Measurements from ENCODE around the gene SLC35D2. TPM values are rescaled to one million over a fixed set of nuclear protein-coding genes. Genes with fewer than 3 reads are reported as not detected.

The SLC35D2 gene
- total and polyA plus RNA-seq, 2 donors: 5.0 to 21.5 TPM

DNA sequence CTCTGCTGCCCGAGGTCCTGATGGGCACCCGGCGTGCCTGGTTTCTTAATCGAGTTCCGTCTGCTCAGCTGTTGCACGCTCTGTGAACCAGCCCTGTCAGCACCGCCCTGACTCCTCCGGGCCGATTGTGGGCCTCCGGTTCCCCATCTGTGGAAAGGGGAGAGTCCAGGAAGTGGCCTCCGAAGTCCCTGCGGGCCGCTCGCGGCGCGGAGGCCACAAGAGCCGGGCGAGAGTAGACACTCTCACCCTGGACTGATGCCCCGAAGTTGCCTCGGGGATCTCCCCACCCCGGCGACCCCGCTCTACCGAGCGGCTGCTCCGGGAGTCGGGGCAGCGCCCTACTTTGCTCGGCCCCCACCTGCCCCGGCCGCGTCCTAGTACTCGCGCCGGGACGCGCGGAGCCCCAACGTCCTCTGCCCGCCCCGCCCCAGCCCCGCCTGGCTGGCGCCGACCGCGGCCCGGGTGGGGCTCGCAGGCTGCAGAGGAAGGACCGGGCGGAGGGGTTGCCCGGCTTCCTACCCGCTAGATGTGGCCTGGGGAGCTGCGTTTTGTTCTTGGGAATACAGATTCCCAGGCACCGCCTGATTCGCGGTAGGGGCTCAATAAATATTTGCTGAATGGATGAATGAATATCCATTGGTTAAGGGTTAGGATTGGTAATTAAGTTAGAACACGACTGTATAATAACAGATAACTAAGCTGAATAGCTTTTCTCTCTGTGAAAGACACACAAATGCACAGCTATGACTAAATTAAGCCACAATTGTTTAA is 35.6 kb upstream of the SLC35D2 start:
- Histone ChIP-seq H3K27me3 (ENCODE audit: control insufficient read depth in 2 of 2, insufficient read depth in 1 of 2, low read length in 1 of 2) (no peaks in the 10 kb centered on the region), H3K4me3 (ENCODE audit: low read length in 2 of 2) (peak overlapping the region; percentile 90 to 99), H3K9me3 (ENCODE audit: control insufficient read depth in 2 of 2, insufficient read depth in 1 of 2, low read length in 1 of 2) (no peaks in the 10 kb centered on the region), H3K27ac (ENCODE audit: low read depth in 1 of 2, low read length in 1 of 2) (peak overlapping the region; percentile 95 to 98), H3K4me1 (ENCODE audit: control insufficient read depth in 2 of 2, insufficient read depth in 2 of 2, low read length in 2 of 2) (peaks cover 4 to 16% of the 10 kb centered on the region in 2 donors), H3K36me3 (ENCODE audit: control insufficient read depth in 2 of 2, insufficient read depth in 2 of 2, low read length in 1 of 2) (no peaks in the 10 kb centered on the region)
- DNase-seq (ENCODE audit: low read depth in 6 of 9, low spot score in 9 of 9): peak in 4 of 9 donors; percentile 43 to 71 (median 47)
- under 1% methylated on average over 58 of the region's 58 CpGs for WGBS

GRCh38 chr9:96418083-96418919 is 34.8 kb upstream of the SLC35D2 start, which contains the start of gene ZNF367:
Gene ZNF367, minus strand, starts transcription at chr9:96418370. Its CDS starts 338 bp downstream, at chr9:96418032.
- Histone ChIP-seq H3K4me1 (ENCODE audit: control insufficient read depth in 2 of 2, insufficient read depth in 2 of 2, low read length in 2 of 2) (peaks cover 6 to 22% of the 10 kb centered on the region in 2 donors), H3K27me3 (ENCODE audit: control insufficient read depth in 2 of 2, insufficient read depth in 1 of 2, low read length in 1 of 2) (no peaks in the 10 kb centered on the region), H3K9me3 (ENCODE audit: control insufficient read depth in 2 of 2, insufficient read depth in 1 of 2, low read length in 1 of 2) (no peaks in the 10 kb centered on the region), H3K36me3 (ENCODE audit: control insufficient read depth in 2 of 2, insufficient read depth in 2 of 2, low read length in 1 of 2) (no peaks in the 10 kb centered on the region), H3K4me3 (ENCODE audit: low read length in 2 of 2) (peak within 1 kb of the TSS; percentile 90 to 99), H3K27ac (ENCODE audit: low read depth in 1 of 2, low read length in 1 of 2) (peak within 1 kb of the TSS; percentile 96 to 98)
- under 1% methylated on average over 100 of the region's 100 CpGs for WGBS
- peak in 7 of 9 donors; percentile 41 to 92 (median 80) for DNase-seq (ENCODE audit: low read depth in 6 of 9, low spot score in 9 of 9)

- Histone ChIP-seq H3K4me3 (ENCODE audit: low read length in 2 of 2) (peak overlapping the region; percentile 90 to 99), H3K27ac (ENCODE audit: low read depth in 1 of 2, low read length in 1 of 2) (peak overlapping the region; percentile 96 to 98), H3K9me3 (ENCODE audit: control insufficient read depth in 2 of 2, insufficient read depth in 1 of 2, low read length in 1 of 2) (no peaks in the 10 kb centered on the region), H3K4me1 (ENCODE audit: control insufficient read depth in 2 of 2, insufficient read depth in 2 of 2, low read length in 2 of 2) (peaks cover 9 to 23% of the 10 kb centered on the region in 2 donors), H3K27me3 (ENCODE audit: control insufficient read depth in 2 of 2, insufficient read depth in 1 of 2, low read length in 1 of 2) (no peaks in the 10 kb centered on the region), H3K36me3 (ENCODE audit: control insufficient read depth in 2 of 2, insufficient read depth in 2 of 2, low read length in 1 of 2) (no peaks in the 10 kb centered on the region)
- peak in 4 of 9 donors; percentile 40 to 70 (median 45) for DNase-seq (ENCODE audit: low read depth in 6 of 9, low spot score in 9 of 9)
- under 1% methylated on average over 61 of the region's 62 CpGs for WGBS
Measured at GRCh38 chr9:96417661-96418082, 34.2 kb upstream of the SLC35D2 start.

DNA sequence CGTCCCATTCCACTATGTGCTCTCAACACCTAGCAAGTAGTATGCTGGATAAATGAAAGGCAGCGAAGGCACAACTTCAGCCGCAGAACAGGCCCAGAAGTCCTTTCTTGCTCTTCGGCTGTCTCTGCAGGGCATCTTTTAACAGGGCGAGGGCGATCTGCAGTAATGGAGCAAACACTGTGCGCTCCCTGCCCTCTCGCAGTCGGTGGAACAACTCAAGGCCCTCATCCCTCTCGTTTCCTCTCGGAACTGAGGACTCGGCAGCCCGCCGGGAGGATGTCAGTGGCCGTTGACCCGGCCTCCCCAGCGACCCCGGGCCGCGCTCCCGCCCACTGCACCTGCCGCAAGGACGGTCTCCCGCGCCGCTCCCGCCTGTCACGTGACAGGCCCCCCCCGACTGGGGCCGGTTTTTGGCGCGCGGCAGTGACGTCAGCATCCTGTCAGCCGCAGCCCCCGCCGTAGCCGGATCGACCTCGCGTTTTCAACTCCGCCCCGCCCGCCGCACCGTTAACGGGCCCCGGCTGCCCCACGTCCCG is 33.6 kb upstream of the SLC35D2 start:
- DNase-seq (ENCODE audit: low read depth in 6 of 9, low spot score in 9 of 9): peak in 8 of 9 donors; percentile 61 to 95 (median 88)
- Histone ChIP-seq H3K4me3 (ENCODE audit: low read length in 2 of 2) (peak overlapping the region; percentile 90 to 99), H3K4me1 (ENCODE audit: control insufficient read depth in 2 of 2, insufficient read depth in 2 of 2, low read length in 2 of 2) (peaks cover 9 to 23% of the 10 kb centered on the region in 2 donors), H3K27me3 (ENCODE audit: control insufficient read depth in 2 of 2, insufficient read depth in 1 of 2, low read length in 1 of 2) (no peaks in the 10 kb centered on the region), H3K9me3 (ENCODE audit: control insufficient read depth in 2 of 2, insufficient read depth in 1 of 2, low read length in 1 of 2) (no peaks in the 10 kb centered on the region), H3K27ac (ENCODE audit: low read depth in 1 of 2, low read length in 1 of 2) (peak overlapping the region; percentile 96 to 98), H3K36me3 (ENCODE audit: control insufficient read depth in 2 of 2, insufficient read depth in 2 of 2, low read length in 1 of 2) (no peaks in the 10 kb centered on the region)
- WGBS: under 1% methylated on average over 50 of the region's 50 CpGs

- Histone ChIP-seq H3K27me3 (ENCODE audit: control insufficient read depth in 2 of 2, insufficient read depth in 1 of 2, low read length in 1 of 2) (no peaks in the 10 kb centered on the region), H3K9me3 (ENCODE audit: control insufficient read depth in 2 of 2, insufficient read depth in 1 of 2, low read length in 1 of 2) (no peaks in the 10 kb centered on the region), H3K4me3 (ENCODE audit: low read length in 2 of 2) (peak overlapping the region; percentile 0 to 7), H3K36me3 (ENCODE audit: control insufficient read depth in 2 of 2, insufficient read depth in 2 of 2, low read length in 1 of 2) (peaks cover 3 to 8% of the 10 kb centered on the region in 2 donors), H3K27ac (ENCODE audit: low read depth in 1 of 2, low read length in 1 of 2) (peak overlapping the region; percentile 77 to 78), H3K4me1 (ENCODE audit: control insufficient read depth in 2 of 2, insufficient read depth in 2 of 2, low read length in 2 of 2) (peaks cover 9 to 18% of the 10 kb centered on the region in 2 donors)
- DNase-seq (ENCODE audit: low read depth in 6 of 9, low spot score in 9 of 9): peak in 2 of 9 donors; percentile 16 to 49
- 12% methylated on average over 7 of the region's 7 CpGs for WGBS
Measured at GRCh38 chr9:96413302-96414221, 30.1 kb upstream of the SLC35D2 start.

- no peak for DNase-seq (ENCODE audit: low read depth in 6 of 9, low spot score in 9 of 9)
- peaks cover 9 to 18% of the 10 kb centered on the region in 2 donors for H3K4me1 ChIP-seq (ENCODE audit: control insufficient read depth in 2 of 2, insufficient read depth in 2 of 2, low read length in 2 of 2)
- no peaks in the 10 kb centered on the region for H3K9me3 ChIP-seq (ENCODE audit: control insufficient read depth in 2 of 2, insufficient read depth in 1 of 2, low read length in 1 of 2)
- H3K27me3 ChIP-seq (ENCODE audit: control insufficient read depth in 2 of 2, insufficient read depth in 1 of 2, low read length in 1 of 2): no peaks in the 10 kb centered on the region
- peaks cover 3 to 8% of the 10 kb centered on the region in 2 donors for H3K36me3 ChIP-seq (ENCODE audit: control insufficient read depth in 2 of 2, insufficient read depth in 2 of 2, low read length in 1 of 2)
- 96% methylated on average over 8 of the region's 8 CpGs for WGBS
- no peak overlapping the region for H3K4me3 ChIP-seq (ENCODE audit: low read length in 2 of 2)
- no peak overlapping the region for H3K27ac ChIP-seq (ENCODE audit: low read depth in 1 of 2, low read length in 1 of 2)
Measured at GRCh38 chr9:96412174-96412913, 28.8 kb upstream of the SLC35D2 start.

- H3K27ac ChIP-seq (ENCODE audit: low read depth in 1 of 2, low read length in 1 of 2): no peak overlapping the region
- peaks cover 3 to 8% of the 10 kb centered on the region in 2 donors for H3K36me3 ChIP-seq (ENCODE audit: control insufficient read depth in 2 of 2, insufficient read depth in 2 of 2, low read length in 1 of 2)
- H3K4me3 ChIP-seq (ENCODE audit: low read length in 2 of 2): no peak overlapping the region
- no peaks in the 10 kb centered on the region for H3K27me3 ChIP-seq (ENCODE audit: control insufficient read depth in 2 of 2, insufficient read depth in 1 of 2, low read length in 1 of 2)
- no peak for DNase-seq (ENCODE audit: low read depth in 6 of 9, low spot score in 9 of 9)
- H3K9me3 ChIP-seq (ENCODE audit: control insufficient read depth in 2 of 2, insufficient read depth in 1 of 2, low read length in 1 of 2): no peaks in the 10 kb centered on the region
- WGBS: 96% methylated on average over 5 of the region's 5 CpGs
- peaks cover 9 to 18% of the 10 kb centered on the region in 2 donors for H3K4me1 ChIP-seq (ENCODE audit: control insufficient read depth in 2 of 2, insufficient read depth in 2 of 2, low read length in 2 of 2)
Measured at GRCh38 chr9:96411129-96411838, 27.8 kb upstream of the SLC35D2 start.
